ENCODE results near the gene MFNG. TPM values are rescaled to one million over a fixed set of nuclear protein-coding genes. Genes with fewer than 3 reads are reported as not detected.

Gene MFNG
- total and polyA plus RNA-seq, 2 donors (not counting 1 experiment from before 2014, with no cell fraction given), result 95.9 to 125 TPM

- intact Hi-C loops (cut with micrococcal nuclease), result no loop called here
- Histone ChIP-seq H3K9me3 (ENCODE audit: control extremely low read depth in 1 of 3, control insufficient read depth in 2 of 3, insufficient read depth in 1 of 3, low read length in 2 of 3) (no peaks in the 10 kb centered on the region), H3K79me2 (ENCODE audit: control insufficient read depth, insufficient read depth, low read length) (no peaks in the 10 kb centered on the region), H3K4me2 (replicated peaks; ENCODE audit: low read depth, low read length, poor library complexity, severe bottlenecking) (no peak overlapping the region), H3K36me3 (replicated peaks in 1 of 2; ENCODE audit: control extremely low read depth in 1 of 2, control insufficient read depth in 1 of 2, extremely low read depth in 1 of 2, insufficient read depth in 2 of 2, low read length in 1 of 2) (no peaks in the 10 kb centered on the region), H3K9ac (ENCODE audit: low read length) (no peak overlapping the region), H3K4me1 (ENCODE audit: control insufficient read depth in 2 of 2, insufficient read depth in 2 of 2, low read length in 2 of 2) (no peaks in the 10 kb centered on the region), H3K27me3 (replicated peaks in 1 of 4; ENCODE audit: control extremely low read depth in 1 of 4, control insufficient read depth in 3 of 4, insufficient read depth in 4 of 4, low read length in 3 of 4) (peaks cover 0 to 21% (median 1%) of the 10 kb centered on the region in 4 experiments), H3K4me3 (ENCODE audit: control extremely low read depth in 1 of 5, extremely low read depth in 1 of 5, insufficient read depth in 1 of 5, low read depth in 2 of 5, low read length in 4 of 5) (no peak overlapping the region), H2AFZ (ENCODE audit: insufficient read depth, low read depth, low read length, poor library complexity, severe bottlenecking) (no peak overlapping the region), H4K20me1 (ENCODE audit: control insufficient read depth, insufficient read depth, low read length, poor library complexity, severe bottlenecking) (no peaks in the 10 kb centered on the region), H3K27ac (ENCODE audit: low read length in 2 of 2) (no peak overlapping the region)
- Mint-ChIP-seq H3K27ac (no peak overlapping the region), H3K9me3 (ENCODE audit: insufficient read depth) (no peaks in the 10 kb centered on the region), H3K4me1 (no peaks in the 10 kb centered on the region), H3K27me3 (peaks cover 15% of the 10 kb centered on the region), H3K4me3 (no peak overlapping the region)
- ATAC-seq (ENCODE audit: low read depth) (no peak), DNase-seq (no peak)
- WGBS (ENCODE audit: insufficient coverage), result 85% methylated on average over 4 of the region's 11 CpGs
- TF ChIP-seq EZH2 (IDR thresholded peaks at IDR 0.05; ENCODE audit: borderline replicate concordance, insufficient read depth, low read depth, low read length, poor library complexity, severe bottlenecking) (no peak), CTCF (IDR thresholded peaks at IDR 0.05) (no peak)
- ChIA-PET CTCF (interaction anchor here (1.0 to 3.3 kb wide), 2 partner anchors 31 to 32 kb away, joined by 3 to 12 read pairs; no protein-coding TSS in a partner anchor), POLR2A (no interaction called here)
Observed at GRCh38 chr22:37503850-37504249, 17.7 kb upstream of the MFNG start.

- H3K9me3 ChIP-seq (ENCODE audit: control extremely low read depth in 1 of 3, control insufficient read depth in 2 of 3, insufficient read depth in 1 of 3, low read length in 2 of 3), result no peaks in the 10 kb centered on the region
- no peaks in the 10 kb centered on the region for H3K9me3 Mint-ChIP-seq (ENCODE audit: insufficient read depth)
- no peak overlapping the region for H2AFZ ChIP-seq (ENCODE audit: insufficient read depth, low read depth, low read length, poor library complexity, severe bottlenecking)
- peaks cover 0 to 4% of the 10 kb centered on the region in 2 donors for H3K4me1 ChIP-seq (ENCODE audit: control insufficient read depth in 2 of 2, insufficient read depth in 2 of 2, low read length in 2 of 2)
- DNase-seq, result no peak
- H3K4me1 Mint-ChIP-seq, result no peaks in the 10 kb centered on the region
- H3K27ac Mint-ChIP-seq, result peak overlapping the region; percentile 34
- H3K4me2 ChIP-seq (replicated peaks; ENCODE audit: low read depth, low read length, poor library complexity, severe bottlenecking), result no peak overlapping the region
- H3K79me2 ChIP-seq (ENCODE audit: control insufficient read depth, insufficient read depth, low read length), result no peaks in the 10 kb centered on the region
- peaks cover 19% of the 10 kb centered on the region for H3K27me3 Mint-ChIP-seq
- H3K4me3 Mint-ChIP-seq, result no peak overlapping the region
- CTCF ChIA-PET, result interaction anchor here (1.0 kb wide), 1 partner anchor 30 kb away, joined by 3 read pairs; no protein-coding TSS in a partner anchor
- TF ChIP-seq CTCF (IDR thresholded peaks at IDR 0.05) (no peak), EZH2 (IDR thresholded peaks at IDR 0.05; ENCODE audit: borderline replicate concordance, insufficient read depth, low read depth, low read length, poor library complexity, severe bottlenecking) (no peak)
- POLR2A ChIA-PET, result no interaction called here
- no peak overlapping the region for H3K27ac ChIP-seq (ENCODE audit: low read length in 2 of 2)
- intact Hi-C loops (cut with micrococcal nuclease), result no loop called here
- no peak overlapping the region for H3K9ac ChIP-seq (ENCODE audit: low read length)
- no peak for ATAC-seq (ENCODE audit: low read depth)
- WGBS (ENCODE audit: insufficient coverage), result 100% methylated on average over 2 of the region's 3 CpGs
- H3K27me3 ChIP-seq (replicated peaks in 1 of 4; ENCODE audit: control extremely low read depth in 1 of 4, control insufficient read depth in 3 of 4, insufficient read depth in 4 of 4, low read length in 3 of 4), result peaks cover 0 to 23% (median 1%) of the 10 kb centered on the region in 4 experiments
- H3K4me3 ChIP-seq (ENCODE audit: control extremely low read depth in 1 of 5, extremely low read depth in 1 of 5, insufficient read depth in 1 of 5, low read depth in 2 of 5, low read length in 4 of 5), result no peak overlapping the region
- no peaks in the 10 kb centered on the region for H3K36me3 ChIP-seq (replicated peaks in 1 of 2; ENCODE audit: control extremely low read depth in 1 of 2, control insufficient read depth in 1 of 2, extremely low read depth in 1 of 2, insufficient read depth in 2 of 2, low read length in 1 of 2)
- no peaks in the 10 kb centered on the region for H4K20me1 ChIP-seq (ENCODE audit: control insufficient read depth, insufficient read depth, low read length, poor library complexity, severe bottlenecking)
Observed at GRCh38 chr22:37503183-37503683, 17.0 kb upstream of the MFNG start.

Data from B cell (primary cell).